Cortex of kidney (tissue), 1 donor: ENCODE data around the gene PTGES.

Experiments used
- DNase-seq: peaks from one replicate; lab custom pipeline; 2025; lab: John Stamatoyannopoulos, UW

The PTGES gene

GRCh38 chr9:129717991-129718390 is 34.9 kb downstream of the PTGES start:
- DNase-seq, result no peak

DNA sequence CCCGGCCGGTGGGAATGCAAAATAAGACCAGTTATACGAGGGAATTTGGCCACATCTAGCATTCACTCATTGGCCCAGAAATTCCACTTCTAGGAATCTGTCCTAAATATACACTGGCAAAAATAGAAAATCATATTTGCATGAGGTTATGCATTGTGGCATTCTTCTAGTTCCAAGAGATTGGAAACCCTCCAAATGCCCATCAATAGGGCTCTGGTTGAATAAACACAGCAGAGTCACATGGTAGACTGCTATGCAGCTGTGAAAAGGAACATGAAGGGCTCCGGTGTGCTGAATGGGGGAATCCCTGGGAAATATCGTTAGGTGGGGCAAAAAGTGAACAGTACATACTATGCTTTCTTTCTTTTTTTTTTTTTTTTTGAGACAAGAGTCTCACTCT is 36.8 kb downstream of the PTGES start:
- DNase-seq, result no peak

DNA sequence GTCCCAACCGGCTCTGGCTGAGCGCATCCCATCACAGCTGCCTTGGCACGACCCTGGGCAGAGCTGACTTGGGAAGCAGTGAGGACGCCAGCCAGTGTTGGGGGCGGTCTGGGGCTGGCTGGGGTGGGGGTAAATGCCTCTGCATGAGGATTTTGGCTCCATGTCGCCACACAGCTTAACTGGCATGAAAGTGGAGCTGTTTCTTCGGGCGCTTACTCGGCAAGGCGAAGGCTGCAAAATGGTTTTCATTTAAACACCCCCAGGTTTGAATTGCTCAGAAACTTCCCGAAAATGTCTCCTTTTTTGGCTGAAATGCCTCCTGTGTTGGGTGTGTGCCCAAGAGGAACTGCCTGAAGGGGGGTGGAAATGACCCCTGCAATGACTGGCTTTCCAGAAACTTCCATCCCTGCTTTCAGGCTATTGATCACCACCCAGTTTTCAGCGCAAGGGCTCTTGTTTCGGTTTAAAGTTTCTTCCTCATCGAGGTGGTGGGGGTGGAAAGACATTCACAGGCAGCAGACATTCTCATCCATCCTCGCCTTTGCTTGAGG is 38.3 kb downstream of the PTGES start:
- DNase-seq, result no peak

DNA sequence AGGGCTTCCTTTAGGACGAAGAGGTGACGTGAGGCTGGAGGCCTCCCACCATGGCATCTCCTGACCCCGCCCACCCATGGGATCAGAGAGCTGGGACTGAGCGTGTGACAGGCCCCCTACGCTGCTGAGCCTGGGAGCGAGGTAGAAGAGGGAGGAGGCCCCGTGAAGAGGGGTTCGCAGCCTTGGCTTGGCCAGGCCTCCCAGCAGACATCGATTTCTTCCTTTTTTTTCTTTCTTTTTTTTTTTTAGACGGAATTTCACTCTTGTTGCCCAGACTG is 39.5 kb downstream of the PTGES start:
- no peak for DNase-seq

DNA sequence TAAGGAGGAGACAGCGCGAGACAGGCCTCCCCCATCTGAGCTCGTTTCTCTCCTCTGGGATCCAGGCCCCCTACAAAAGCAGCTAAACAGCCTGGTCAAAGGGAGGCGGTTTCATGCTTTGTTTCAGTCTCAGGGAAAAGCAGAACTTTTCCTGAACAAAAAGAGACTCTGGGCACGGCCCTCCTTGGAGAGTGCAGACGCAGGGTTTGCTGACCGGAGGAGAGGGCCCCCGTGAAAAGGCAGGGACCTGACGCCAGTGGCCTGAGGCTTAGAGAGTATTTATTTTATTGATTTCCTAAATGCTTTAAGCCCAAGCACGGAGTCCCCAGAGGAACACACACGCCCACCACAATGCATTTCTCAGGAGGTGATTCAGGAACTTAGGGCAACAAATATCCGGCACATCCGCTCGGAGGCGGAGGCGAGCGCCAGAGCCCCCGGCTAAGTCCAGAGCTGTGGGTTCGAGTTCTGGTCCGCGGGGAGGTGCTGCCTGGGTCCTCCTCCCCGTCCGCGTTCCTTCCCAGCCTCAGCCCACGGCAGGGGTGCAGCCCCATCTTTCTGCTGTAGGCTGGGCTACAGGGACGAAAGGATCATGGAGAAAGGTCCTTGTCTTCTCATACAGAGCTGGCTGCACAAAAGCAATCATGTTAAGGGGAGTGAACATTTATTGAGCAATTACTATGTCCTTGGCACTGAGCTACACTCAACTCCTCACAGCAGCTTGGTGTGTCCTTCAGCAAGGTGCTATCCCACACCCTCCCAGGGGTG is 40.0 kb downstream of the PTGES start:
- no peak for DNase-seq

- DNase-seq, result no peak
Measured at GRCh38 chr9:129710169-129710453, 42.7 kb downstream of the PTGES start.

DNA sequence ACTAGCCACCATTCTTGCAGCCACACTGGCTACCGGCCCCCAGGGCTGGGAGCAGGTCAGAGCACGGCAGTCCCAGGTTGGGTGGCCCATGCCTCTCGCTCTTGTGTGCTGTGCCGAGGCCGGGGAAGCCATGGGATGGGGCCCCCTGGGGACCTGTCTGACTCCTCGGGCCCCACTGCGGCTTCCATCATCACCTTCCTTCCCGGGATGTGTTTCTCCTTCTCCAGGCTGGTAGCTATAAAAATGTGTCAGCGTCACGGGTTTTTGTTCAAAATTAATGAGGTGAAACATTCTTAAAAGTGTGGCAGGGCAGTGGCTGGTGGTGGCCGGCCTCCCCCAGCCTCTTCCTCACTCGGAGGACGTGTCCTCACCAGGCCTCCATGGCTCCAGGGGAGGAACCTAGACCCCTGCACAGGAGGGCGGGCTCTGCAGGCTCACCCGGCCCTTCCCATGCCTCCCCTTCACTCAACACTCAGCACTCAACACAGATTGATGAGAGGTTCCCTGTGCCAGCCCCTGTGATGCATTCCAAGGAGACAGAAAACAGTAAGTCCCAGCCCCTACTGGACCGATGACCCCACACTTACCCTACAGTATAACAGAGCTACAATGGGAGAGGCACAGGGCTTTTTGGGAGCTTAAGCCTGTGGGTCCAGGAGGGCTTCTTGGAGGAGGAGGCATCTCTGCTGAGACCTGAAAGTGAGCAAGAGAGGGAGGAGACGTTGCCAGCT is 43.2 kb downstream of the PTGES start:
- no peak for DNase-seq

- no peak for DNase-seq
Measured at GRCh38 chr9:129708793-129709192, 44.0 kb downstream of the PTGES start.

DNA sequence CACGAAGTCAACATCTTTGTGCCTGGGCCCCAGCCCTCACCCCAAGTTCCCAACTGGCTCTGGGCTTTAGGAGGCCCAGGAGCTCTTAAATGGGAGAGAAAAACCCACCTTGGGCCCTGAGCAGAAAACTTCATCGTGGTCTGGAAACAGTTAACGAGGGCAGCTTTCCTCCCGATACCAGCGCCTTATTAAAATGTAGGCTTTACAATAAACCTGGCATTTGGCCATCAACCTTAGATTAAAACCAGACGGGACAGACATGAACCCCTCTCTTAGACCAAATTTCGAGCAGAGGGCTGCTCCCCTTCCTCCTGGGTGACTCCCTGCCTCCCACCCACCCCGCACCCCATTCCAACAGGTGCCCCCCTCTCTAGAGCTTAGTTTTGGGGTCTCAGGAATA is 48.0 kb downstream of the PTGES start:
- DNase-seq, result no peak

DNA sequence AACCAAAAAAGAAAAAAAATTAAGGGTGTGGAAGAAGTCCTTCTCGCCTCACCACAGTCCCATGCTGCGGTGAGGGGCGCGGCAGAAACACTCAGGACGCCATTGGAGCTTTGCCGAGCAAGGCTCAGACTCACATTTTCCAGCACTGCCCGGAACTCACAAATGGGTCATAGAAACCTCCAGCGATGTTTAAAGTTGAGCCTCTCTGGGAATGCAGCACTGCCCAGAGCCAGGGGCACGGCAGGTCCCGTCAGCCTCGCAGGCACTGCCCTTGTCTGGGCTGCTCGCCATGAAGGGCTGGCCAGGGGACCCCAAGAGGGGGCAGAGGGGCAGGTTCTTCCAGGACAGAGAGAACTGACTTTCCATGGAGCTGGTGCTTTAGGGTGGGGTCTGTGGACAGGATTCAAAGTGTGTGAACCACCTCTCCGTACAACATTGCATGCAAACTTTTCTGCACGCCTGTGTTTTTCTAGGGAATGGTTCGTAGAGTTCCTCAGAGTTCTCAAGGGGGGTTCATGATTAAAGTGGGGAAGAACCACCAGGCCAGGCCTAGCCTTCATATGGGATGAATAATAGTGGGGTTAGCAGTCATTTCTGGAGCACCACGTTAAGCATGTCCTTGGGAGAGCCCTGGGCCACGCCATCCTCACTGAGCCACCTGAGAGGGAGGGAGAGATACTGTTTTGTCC is 49.0 kb downstream of the PTGES start:
- no peak for DNase-seq

GRCh38 chr9:129702589-129703520 is 50.0 kb downstream of the PTGES start:
- DNase-seq, result no peak

DNA sequence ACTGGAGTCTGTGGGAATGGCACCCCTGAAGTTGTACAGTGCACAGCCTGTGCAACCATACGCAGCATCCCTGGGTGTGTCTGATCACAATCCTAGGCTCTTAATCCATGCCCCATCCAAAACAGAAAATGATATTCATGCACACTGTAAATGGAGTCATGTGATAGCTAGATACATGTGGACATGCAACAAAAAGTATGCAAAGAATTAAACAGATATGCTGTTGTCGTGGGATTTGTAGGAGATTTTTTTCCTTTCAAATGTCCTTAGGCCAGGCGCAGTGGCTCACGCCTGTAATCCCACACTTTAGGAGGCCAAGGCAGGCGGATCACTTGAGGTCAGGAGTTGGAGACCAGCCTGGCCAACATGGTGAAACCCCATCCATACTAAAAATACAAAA is 51.3 kb downstream of the PTGES start:
- no peak for DNase-seq

GRCh38 chr9:129701054-129701453 is 51.8 kb downstream of the PTGES start:
- no peak for DNase-seq

DNA sequence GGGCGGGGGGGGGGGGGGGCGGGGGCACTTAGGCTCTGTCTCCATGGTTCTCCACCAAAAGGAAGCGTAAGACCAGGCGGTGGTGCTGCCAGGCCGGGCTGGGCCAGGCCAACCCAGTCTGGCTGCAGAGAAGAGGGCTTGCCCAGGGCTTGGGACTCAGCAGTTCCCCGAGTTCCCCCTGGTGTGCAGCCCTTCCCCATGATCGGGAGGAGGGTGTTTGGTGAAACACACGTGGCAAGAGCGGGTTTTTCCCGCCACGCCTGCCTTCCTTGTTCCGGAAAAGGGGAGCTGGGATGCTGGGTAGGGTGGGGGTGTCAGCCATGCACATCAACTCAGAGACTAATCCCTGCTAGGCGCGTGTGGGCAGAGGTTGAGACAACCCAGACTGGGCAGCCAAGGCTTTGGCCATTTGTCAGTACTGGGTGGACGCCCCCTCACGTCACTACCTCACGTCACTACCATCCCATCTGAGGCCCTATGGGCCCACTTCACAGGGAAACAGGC is 54.5 kb downstream of the PTGES start:
- no peak for DNase-seq

DNA sequence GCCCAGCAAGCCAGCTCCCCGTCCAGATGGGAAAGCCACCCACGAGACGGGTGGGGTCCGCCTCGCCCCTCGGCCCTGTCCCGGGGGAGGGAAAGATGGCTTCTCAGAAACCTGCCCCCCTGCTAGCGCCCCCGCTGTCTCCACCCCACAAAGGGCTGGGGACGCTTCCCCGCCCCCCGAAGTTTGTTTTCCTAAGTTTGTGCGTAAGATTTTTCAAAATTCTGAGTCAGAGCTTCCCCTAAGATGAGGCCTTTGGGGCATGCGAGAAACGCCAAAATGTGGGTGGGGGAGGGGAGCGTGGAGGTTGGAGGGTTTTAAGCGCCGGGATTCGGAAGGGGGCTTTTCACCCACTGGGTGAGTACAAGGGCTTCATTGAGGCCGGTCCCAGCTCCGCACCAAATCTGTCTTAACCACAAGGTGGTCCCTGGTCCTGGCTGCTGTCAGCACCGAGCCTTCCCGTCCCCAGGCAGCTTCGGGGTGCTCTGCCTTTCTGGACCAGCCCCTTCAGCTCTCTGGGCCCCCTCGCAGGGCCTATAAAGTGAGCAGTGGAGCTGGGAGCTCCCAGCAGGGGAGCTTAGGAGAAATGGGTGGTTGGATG is 55.1 kb downstream of the PTGES start:
- no peak for DNase-seq

GRCh38 chr9:129696944-129697655 is 55.7 kb downstream of the PTGES start:
- DNase-seq, result no peak

- DNase-seq, result no peak
Measured at GRCh38 chr9:129695870-129696269, 57.0 kb downstream of the PTGES start.

DNA sequence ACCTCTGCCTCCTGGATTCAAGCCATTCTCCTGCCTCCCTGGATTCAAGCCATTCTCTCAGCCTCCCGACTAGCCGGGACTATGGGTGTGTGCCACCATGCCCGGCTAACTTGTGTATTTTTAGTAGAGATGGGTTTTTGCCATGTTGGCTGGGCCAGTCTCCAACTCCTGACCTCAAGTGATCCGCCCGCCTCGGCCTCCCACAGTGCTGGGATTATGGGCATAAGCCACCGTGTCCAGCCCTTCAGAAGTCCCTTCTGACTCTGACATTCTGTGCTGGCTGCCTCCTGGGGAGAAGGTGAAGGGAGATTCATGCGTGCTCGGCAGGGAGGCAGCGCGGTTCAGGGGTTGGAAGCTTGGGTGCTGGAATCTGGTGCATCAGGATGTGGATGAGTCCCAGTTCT is 58.6 kb downstream of the PTGES start:
- DNase-seq, result no peak

- no peak for DNase-seq
Measured at GRCh38 chr9:129693741-129694140, 59.1 kb downstream of the PTGES start.

- DNase-seq, result no peak
Measured at GRCh38 chr9:129692534-129692933, 60.3 kb downstream of the PTGES start.
